Heart left ventricle (tissue), 13 donors: ENCODE results near the gene SUCO.

Source experiments
- POLR2A ChIP-seq, 2 donors: fragments of 450-650 bp; IDR thresholded peaks; one replicate each; pipeline ENCODE4 v1.6.1; 2017; ENCODE audit warnings: antibody characterized with exemption in 2 of 2, mild to moderate bottlenecking in 2 of 2, moderate library complexity in 2 of 2
- TF ChIP-seq, protein P1 (sequence below), 12 donors: fragments of 200-600 bp; sonication (generic) in 4 of 12; IDR thresholded peaks; one replicate each; pipeline versions ENCODE4 v1.5.0 to v1.8.0; 2018 to 2022; ENCODE audit warnings: antibody characterized with exemption in 12 of 12, mild to moderate bottlenecking in 5 of 12
- donor health status: ischemic (EF 13 %, LVEDD 7.1; RV severe dilation, severe dysfunction).
- donor health status: DM: no; HTN: yes; CAD: no.
- donor health status: DM: no; HTN: no; CAD: no.
- donor health status: ischemic (EF 25% LVEDD 6.9; RV normal size, moderate dysfunction).
- donor health status: ischemic (EF 25% LVEDD 5.7; RV mildly dilated, moderate dysfunction).
- donor health status: ischemic (EF 35%, LVEDD 5.7; RV mildly dilated, moderate dysfunction).
- donor health status: nonischemic (EF 11% LVEDD 7.7; RV severe dilation, severe dysfunction).
- donor health status: DM: yes; HTN: yes; CAD: no.
- donor health status: PGD.
- donor health status: ischemic (EF 29% LVEDD 5.4; RV normal size, mild dysfunction).
- donor health status: nonischemic (EF 23%, LVEDD 6.1; RV moderate dilation, normal function).

DNA sequence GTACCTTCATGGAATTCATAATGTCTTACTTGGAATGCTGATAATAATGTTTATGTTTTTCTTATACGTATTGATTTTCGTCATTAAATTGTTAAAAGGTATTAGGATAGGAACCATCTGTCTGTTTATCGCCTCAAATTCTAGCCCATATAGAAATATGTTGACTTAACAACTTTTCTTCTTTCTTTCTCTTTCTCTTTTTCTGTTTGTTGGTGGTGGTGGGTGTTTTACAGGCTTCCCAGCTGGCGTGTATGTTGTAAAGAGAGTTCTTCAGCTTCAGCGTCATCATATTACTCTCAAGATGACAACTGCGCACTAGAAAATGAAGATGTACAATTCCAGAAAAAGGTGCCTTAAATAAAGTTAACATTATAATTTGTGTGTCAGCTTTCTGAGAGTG, 18.3 kb downstream of the SUCO start:
- TF ChIP-seq, protein P1, sequence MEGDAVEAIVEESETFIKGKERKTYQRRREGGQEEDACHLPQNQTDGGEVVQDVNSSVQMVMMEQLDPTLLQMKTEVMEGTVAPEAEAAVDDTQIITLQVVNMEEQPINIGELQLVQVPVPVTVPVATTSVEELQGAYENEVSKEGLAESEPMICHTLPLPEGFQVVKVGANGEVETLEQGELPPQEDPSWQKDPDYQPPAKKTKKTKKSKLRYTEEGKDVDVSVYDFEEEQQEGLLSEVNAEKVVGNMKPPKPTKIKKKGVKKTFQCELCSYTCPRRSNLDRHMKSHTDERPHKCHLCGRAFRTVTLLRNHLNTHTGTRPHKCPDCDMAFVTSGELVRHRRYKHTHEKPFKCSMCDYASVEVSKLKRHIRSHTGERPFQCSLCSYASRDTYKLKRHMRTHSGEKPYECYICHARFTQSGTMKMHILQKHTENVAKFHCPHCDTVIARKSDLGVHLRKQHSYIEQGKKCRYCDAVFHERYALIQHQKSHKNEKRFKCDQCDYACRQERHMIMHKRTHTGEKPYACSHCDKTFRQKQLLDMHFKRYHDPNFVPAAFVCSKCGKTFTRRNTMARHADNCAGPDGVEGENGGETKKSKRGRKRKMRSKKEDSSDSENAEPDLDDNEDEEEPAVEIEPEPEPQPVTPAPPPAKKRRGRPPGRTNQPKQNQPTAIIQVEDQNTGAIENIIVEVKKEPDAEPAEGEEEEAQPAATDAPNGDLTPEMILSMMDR (IDR thresholded peaks at IDR 0.05): no peak
- TF ChIP-seq POLR2A (IDR thresholded peaks at IDR 0.05): no peak
